CD4-positive, alpha-beta T cell treated with Interleukin-15 for 1 hour (primary cell): ENCODE measurements around the gene UBE2J2.
"Not testable (repeated sequence)": the region's sequence is repeated elsewhere in the genome, so short reads cannot be mapped to it uniquely, and the experiment has no call there.

Experiments
- DNase-seq: peaks from one replicate; pipeline ENCODE4 v3.0.0-alpha.2; 2020

Gene UBE2J2

DNA sequence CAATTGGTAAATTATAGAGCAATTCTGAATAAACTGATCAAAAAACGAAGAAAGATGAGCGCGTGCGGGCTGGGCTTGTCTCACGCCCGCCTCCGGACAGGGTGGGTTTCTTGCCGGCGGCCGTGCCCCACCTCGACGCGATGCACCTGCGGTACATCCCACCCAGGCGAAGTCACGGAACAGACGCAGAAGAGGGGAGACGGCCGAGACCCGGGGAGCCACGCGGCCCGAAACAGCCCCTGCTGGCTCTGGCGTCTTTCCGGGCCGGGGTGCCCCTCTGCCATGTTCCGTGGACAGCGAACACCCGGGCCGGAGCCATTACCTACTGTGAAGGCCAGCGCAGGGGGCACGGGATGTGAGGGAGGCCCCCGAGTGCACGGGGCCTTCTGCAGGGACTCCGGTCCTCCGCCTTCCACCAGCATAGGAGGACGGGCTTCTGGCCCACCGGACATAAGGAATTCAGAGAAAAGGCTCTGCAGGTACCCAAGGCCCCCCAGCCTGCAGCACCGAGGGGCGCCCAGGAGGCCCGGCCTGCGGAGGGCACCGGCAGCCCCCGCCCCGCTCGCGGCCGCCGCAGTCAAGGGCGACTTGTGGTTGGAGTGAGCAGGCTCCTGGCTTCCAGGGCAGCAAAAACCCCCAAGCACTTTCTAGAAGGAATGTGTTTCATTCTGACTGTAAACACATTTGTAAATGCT lies 19.5 kb downstream of the UBE2J2 start:
- DNase-seq: no peak

GRCh38 chr1:1253314-1253713 lies 20.3 kb downstream of the UBE2J2 start:
- DNase-seq: no peak

DNA sequence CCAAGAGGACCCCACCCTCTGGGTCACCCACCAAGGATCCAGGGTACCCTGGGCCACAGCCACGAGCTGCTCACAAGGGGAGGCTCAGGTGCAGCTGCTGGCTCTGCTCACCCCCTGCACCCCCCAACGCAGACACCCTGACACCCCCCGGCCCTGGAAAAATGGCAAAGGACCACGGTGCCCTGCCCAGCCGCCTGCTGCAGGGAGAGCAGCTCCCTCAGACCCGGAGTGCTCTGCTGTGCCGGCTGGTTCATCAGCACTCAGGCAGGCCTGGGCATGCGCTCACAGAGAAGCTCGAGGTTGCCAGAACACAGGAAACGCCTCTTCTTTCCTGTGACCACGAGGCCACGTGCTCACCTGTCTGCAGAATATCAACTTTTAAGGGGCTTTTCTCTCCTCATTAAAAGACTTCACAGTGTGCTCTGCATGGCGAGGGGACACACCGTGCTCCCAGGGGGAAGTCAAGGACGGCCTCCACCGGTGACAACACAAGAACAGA lies 22.8 kb downstream of the UBE2J2 start:
- no peak for DNase-seq

GRCh38 chr1:1248009-1248913 lies 25.4 kb downstream of the UBE2J2 start:
- DNase-seq: not testable (repeated sequence)

DNA sequence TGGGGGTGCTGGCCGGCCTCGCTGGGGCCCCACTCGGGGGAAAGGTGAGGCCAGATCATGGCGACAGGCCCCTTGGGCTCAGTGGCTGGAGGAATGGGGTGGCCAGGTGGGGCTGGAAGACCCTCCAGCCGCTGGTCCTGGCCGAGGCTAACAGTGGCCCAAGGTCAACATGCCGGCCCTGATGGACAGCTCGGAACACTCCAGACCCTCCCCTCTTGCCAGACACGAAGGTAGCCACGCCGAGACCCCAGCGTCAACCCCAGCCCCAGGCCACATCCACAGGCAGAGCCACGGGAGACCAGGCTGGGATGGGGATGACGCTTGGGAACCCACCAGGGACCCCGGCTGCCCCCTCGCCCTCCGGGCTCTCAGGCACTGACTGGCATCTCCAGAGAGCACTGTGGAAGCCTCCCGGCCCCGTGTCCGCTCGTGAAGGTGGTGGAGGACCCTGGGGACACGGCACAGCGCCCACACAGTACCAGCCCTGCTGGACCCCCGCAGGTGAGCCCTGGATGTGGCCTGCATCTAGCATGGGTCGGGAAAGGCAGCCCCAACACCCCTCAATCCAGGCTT lies 26.2 kb downstream of the UBE2J2 start:
- DNase-seq: no peak

DNA sequence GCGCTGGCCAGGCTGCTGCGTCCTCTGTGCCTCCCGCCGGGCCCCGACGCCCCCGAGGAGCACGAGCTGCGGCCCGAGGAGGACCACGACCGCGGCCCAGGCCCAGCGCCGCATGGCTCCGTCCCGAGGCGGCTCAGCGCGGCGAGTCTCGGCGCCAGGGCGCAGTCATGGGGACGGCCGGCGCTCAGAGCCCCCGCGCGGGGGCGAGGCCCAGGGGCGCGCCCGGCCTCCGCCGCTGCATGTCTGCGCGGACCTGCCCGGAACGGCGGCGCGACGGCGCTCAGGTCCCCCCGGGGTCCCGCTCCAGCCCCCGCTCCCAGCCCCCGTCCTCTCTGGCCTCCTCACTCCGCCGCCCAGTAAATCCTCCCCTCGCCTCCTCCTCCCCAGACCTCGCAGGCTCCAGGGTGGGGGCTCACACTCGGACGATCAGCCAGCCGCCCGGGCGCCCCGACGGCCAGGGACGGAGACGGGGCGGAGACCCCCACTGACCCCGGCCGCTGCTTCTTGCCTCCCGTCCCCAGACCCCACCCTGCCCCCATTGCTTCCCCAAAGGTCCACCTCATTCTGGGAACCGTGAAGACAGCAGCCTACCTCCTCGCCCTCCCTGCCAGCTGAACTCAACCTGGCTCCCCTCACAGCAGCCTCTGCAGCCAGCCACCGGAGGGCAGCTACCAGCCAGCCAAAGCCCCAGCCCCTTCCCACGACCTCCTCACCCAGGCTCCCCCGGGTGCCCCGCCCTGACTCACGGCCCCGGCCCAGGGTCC lies 26.9 kb downstream of the UBE2J2 start, which contains the start of gene C1QTNF12:
TSS of gene C1QTNF12 (minus strand) at position 146 of the 764 bp plus-strand sequence. CDS start at position 114, 32 bp downstream.
- no peak for DNase-seq

- DNase-seq: no peak
Observed at GRCh38 chr1:1245817-1246576, 27.7 kb downstream of the UBE2J2 start.

DNA sequence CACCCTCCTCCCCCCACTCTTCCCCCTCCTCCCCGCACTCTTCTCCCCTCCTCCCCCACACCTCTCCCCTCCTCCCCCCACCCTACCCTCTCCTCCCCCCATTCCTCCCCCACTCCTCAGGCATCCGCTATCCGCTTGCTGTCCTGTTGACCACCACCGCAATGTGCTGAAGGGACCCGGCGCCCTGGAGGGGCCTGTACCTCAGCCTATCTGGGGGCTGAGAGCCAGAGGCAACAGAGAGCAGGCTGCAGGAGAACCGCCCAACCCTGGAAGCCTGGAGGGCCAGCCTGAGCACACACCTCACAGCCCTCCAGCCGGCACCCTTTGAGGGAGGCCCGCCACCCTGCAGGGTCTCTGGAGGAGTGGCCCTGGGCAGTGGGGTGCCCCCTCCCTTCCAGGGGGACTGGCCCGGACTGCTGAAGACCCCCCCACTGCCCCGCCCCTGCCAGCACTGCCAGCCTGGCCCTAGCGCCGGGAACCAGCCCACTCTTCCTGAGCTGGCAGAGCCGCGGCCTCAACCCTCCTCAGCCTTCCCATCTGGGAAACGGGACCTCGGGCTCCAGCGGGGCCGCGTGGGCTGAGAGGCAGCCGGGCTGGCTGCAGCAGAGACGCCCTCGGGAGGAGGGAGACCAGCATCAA lies 28.4 kb downstream of the UBE2J2 start:
- DNase-seq: no peak

- DNase-seq: no peak
Observed at GRCh38 chr1:1244192-1244811, 29.4 kb downstream of the UBE2J2 start.

DNA sequence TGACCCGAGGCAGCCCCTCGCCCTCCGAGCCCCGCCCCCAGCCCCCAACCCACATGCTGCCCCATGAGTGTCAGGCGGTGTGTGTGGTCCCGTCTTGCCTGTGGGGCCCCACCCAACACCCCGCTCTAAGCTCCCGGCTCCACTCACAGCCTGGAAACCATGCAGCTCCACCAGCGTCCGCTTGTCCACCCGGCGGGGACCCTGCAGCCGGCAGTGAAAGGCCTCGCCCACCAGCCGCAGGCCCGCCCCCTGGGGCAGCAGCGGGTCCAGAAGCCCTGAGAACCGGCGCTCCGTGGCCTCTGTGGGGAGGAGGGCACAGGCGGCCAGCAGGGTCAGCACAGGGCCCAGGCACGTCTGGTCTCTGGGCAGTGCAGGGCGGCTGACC lies 29.9 kb downstream of the UBE2J2 start:
- no peak for DNase-seq

DNA sequence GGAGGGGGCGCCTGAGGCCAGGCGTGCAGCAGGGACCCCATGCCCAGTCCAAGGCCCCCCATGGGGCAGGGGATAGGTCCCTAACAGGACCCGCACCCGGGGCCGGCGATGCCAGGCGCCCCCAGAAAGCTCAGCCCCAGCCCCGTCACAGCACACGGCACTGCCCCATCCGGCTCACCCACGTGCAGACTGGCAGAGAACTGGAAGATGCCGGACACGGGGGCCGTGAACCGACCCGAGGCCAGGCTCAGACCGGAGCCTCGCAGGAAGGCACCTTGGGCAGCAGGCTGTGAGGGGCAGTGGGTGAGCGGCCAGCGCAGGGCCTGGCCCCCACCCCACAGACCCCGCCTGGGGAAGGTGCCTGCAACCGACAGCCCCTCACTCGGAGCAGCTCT lies 30.4 kb downstream of the UBE2J2 start:
- DNase-seq: no peak

DNA sequence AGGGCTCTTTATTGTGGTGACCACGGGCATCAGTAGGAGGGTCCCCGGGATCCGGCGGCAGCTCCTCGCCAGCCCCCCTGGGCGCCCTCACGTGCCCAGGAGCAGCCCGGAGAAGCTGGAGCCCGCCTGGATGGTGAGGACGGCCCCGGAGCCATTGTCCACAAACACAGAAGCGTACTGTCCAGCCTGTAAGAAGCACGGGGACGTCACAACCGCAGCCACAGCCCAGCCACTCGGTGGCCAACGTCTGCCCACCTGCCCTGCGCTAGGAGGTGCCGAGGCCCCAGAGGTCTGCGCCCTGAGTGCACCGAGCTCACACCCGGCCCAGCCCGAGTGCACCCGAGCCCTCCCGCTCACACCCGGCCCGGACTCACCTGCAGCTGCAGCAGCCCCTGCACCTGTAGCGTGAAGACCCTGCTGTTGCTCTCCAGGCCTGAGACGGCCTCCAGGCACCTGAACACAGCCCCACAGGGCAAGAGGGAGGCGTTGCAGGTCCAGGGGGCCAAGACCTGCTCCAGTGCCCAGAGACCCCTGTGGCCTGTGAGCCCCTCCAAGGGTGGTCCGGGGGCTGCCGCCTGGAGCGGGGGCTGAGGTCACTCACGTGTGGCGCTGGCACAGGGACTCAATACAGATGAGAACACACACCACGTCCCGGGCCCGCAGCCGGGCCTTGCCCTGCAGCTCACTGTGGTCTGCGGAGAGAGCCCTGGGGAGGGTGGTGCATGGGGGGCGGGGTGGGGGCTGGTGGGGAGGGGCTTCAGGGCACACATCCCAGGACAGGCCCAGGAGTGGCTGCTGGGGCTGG lies 31.0 kb downstream of the UBE2J2 start:
- DNase-seq: no peak

GRCh38 chr1:1241588-1242219 lies 31.9 kb downstream of the UBE2J2 start:
- no peak for DNase-seq

DNA sequence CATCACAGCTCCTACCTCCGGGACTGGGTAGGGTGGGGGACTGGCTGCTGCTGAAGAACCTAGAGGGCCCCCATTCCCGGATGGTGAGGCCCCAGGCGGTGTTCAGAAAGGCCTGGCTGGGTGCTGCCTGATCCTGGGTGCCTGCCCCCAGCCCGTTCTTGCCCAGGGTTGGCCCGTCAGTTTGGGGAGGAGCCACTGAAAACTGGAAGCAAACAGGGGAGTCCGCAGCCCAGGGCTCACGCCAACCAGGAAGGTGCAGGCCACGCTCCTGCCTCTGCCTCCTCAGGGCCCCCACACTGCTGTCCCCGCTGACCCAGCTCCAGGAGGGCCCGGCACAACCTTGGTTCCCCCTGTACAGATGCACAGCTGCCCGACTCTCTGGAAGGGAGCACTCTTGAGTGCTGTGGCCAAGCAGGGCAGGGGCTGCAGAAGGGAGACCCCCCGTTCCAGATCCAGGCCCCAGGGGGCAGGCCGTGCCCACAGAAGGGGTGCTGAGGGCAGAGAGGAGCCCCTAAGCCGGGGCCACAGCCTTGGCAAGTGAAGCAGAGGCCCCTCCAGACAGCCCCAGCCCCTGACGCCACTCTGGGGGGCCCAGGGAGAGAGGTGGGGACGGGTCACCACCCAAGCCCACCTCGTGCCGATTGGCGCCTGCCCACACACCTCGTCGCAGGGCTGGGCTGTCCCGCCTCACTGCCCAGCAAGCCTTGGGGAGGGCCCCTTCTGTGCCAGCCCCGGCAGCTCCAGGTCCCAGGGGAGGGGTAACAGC lies 32.6 kb downstream of the UBE2J2 start:
- no peak for DNase-seq

DNA sequence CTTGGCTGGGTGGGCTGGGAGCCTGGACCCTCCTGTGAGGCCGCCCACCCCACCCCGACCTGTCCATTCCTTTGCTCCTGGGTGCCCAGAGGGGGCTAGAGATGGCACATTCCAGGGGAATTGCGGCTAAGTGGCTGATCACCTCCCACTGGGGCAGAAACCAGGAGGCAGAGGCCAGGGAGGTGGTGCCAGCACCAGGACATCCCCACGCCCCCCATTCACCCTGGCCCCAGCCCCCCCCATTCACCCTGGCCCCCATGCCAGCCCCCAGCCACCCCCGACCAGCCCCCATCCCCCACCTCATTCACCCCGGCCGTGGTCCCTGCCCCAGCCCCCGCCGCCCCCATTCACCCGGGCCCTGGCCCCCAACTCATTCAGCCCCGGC lies 33.3 kb downstream of the UBE2J2 start:
- DNase-seq: no peak

GRCh38 chr1:1239614-1240347 lies 33.9 kb downstream of the UBE2J2 start:
- DNase-seq: no peak

DNA sequence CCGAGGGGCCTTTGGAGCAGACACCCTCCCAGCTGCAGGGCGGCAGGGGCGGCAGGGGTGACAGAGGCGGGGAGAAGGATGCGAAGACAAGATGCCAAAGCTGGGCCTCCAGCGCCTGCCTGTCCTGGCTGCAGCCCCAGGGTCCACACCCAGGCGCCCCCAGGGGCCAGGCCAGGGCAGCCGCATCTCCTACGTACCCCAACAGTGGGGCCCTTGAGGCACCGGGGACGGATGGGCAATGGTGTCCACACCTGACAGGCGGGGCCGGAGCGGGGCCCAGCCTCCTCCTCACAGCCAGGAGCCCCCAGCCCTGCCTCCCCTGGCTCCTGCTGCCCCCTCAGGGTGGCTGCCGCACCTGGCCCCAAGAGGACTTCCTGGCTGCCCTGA lies 34.4 kb downstream of the UBE2J2 start:
- no peak for DNase-seq

DNA sequence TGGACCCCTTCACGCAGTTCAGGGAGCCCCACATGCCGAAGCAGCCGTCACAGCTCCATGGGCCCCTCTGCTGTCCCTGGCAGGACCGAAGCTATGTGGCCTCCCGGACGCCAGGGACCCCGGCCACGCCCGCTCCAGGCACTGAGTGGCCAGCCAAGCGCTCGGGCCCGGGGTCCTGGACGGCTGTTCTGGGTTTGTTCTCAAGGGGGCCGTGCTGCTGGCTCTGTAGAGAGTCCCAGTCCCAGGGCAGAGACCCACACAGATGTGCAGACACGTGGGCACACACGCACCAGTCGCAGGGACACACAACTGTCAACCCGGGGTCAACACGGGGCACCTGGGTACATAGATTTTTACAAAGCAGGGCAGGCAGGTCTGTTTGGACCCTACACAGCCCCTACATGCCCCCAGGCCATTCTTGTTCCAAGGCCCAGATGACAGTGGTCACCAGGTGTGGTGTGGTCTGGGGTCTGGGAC lies 34.9 kb downstream of the UBE2J2 start:
- no peak for DNase-seq
